ENCODE measurements around the gene CALN1. TPM values are rescaled to one million over a fixed set of nuclear protein-coding genes. Genes with fewer than 3 reads are reported as not detected.

CALN1 gene
- polyA plus RNA-seq, 1 experiment = not detected

- no peak overlapping the region for H3K4me3 ChIP-seq (ENCODE audit: low read depth, low read length)
- no peak for DNase-seq (ENCODE audit: low read depth)
- TF ChIP-seq CTCF (IDR thresholded peaks at IDR 0.05; ENCODE audit: insufficient read depth, low read depth, low read length) = no peak
- CTCF ChIA-PET = no interaction called here
- no peaks in the 10 kb centered on the region for H3K27me3 ChIP-seq (ENCODE audit: control insufficient read depth, insufficient read depth, low read length)
- POLR2A ChIA-PET = no interaction called here
- H3K36me3 ChIP-seq (ENCODE audit: control insufficient read depth, insufficient read depth, low read length) = no peaks in the 10 kb centered on the region
These were observed 25.5 kb upstream of the CALN1 start for GRCh38 chr7:72437610-72438009.

GRCh38 chr7:72437061-72437585 lies 25.0 kb upstream of the CALN1 start:
- CTCF ChIA-PET = interaction anchor here (0.5 kb wide), 1 partner anchor 57 kb away, joined by 3 read pairs; no protein-coding TSS in a partner anchor
- Histone ChIP-seq H3K27me3 (ENCODE audit: control insufficient read depth, insufficient read depth, low read length) (no peaks in the 10 kb centered on the region), H3K36me3 (ENCODE audit: control insufficient read depth, insufficient read depth, low read length) (no peaks in the 10 kb centered on the region), H3K4me3 (ENCODE audit: low read depth, low read length) (no peak overlapping the region)
- POLR2A ChIA-PET = no interaction called here
- TF ChIP-seq CTCF (IDR thresholded peaks at IDR 0.05; ENCODE audit: insufficient read depth, low read depth, low read length) = no peak
- no peak for DNase-seq (ENCODE audit: low read depth)

- CTCF ChIA-PET = no interaction called here
- POLR2A ChIA-PET = no interaction called here
- H3K4me3 ChIP-seq (ENCODE audit: low read depth, low read length) = no peak overlapping the region
- DNase-seq (ENCODE audit: low read depth) = no peak
- TF ChIP-seq CTCF (IDR thresholded peaks at IDR 0.05; ENCODE audit: insufficient read depth, low read depth, low read length) = no peak
- H3K36me3 ChIP-seq (ENCODE audit: control insufficient read depth, insufficient read depth, low read length) = no peaks in the 10 kb centered on the region
- H3K27me3 ChIP-seq (ENCODE audit: control insufficient read depth, insufficient read depth, low read length) = no peaks in the 10 kb centered on the region
These were observed 23.9 kb upstream of the CALN1 start for GRCh38 chr7:72435925-72436480.

GRCh38 chr7:72435366-72435765 lies 23.2 kb upstream of the CALN1 start:
- CTCF ChIA-PET = no interaction called here
- no peak for DNase-seq (ENCODE audit: low read depth)
- POLR2A ChIA-PET = no interaction called here
- no peak for TF ChIP-seq CTCF (IDR thresholded peaks at IDR 0.05; ENCODE audit: insufficient read depth, low read depth, low read length)
- Histone ChIP-seq H3K36me3 (ENCODE audit: control insufficient read depth, insufficient read depth, low read length) (no peaks in the 10 kb centered on the region), H3K27me3 (ENCODE audit: control insufficient read depth, insufficient read depth, low read length) (no peaks in the 10 kb centered on the region), H3K4me3 (ENCODE audit: low read depth, low read length) (no peak overlapping the region)

GRCh38 chr7:72430531-72430930 lies 18.4 kb upstream of the CALN1 start:
- no peak overlapping the region for H3K4me3 ChIP-seq (ENCODE audit: low read depth, low read length)
- POLR2A ChIA-PET = no interaction called here
- H3K27me3 ChIP-seq (ENCODE audit: control insufficient read depth, insufficient read depth, low read length) = no peaks in the 10 kb centered on the region
- CTCF ChIA-PET = no interaction called here
- DNase-seq (ENCODE audit: low read depth) = no peak
- H3K36me3 ChIP-seq (ENCODE audit: control insufficient read depth, insufficient read depth, low read length) = no peaks in the 10 kb centered on the region
- TF ChIP-seq CTCF (IDR thresholded peaks at IDR 0.05; ENCODE audit: insufficient read depth, low read depth, low read length) = no peak
